HG02870 (cell line): ENCODE data around the gene AGFG2.
"Not testable (repeated sequence)": the region's sequence is repeated elsewhere in the genome, so short reads cannot be mapped to it uniquely, and the experiment has no call there.

Experiments
- ATAC-seq: cut with Tn5 transposase; IDR thresholded peaks from one replicate; pipeline ENCODE4 v1.9.1; 2021; ENCODE audit warnings: mild to moderate bottlenecking, moderate library complexity; ENCODE audit not compliant: unreplicated experiment

The AGFG2 gene

GRCh38 chr7:100520138-100520537 is 18.9 kb upstream of the AGFG2 start:
- no peak for ATAC-seq

GRCh38 chr7:100521076-100521475 is 17.9 kb upstream of the AGFG2 start:
- ATAC-seq = no peak

GRCh38 chr7:100521909-100522593 is 17.0 kb upstream of the AGFG2 start:
- ATAC-seq = not testable (repeated sequence)

- not testable (repeated sequence) for ATAC-seq
Observed at GRCh38 chr7:100523192-100523591, 15.8 kb upstream of the AGFG2 start.

- ATAC-seq = not testable (repeated sequence)
Observed at GRCh38 chr7:100528108-100528866, 10.7 kb upstream of the AGFG2 start.

GRCh38 chr7:100532165-100533022 is 6.6 kb upstream of the AGFG2 start:
- ATAC-seq = no peak

- ATAC-seq = not testable (repeated sequence)
Observed at GRCh38 chr7:100535982-100536381, 3.0 kb upstream of the AGFG2 start.

- ATAC-seq = not testable (repeated sequence)
Observed at GRCh38 chr7:100536695-100537094, 2.3 kb upstream of the AGFG2 start.

- no peak for ATAC-seq
Observed at GRCh38 chr7:100538348-100538653, 702 bp upstream of the AGFG2 start.

GRCh38 chr7:100539436-100540006 is 518 bp downstream of the AGFG2 start:
- no peak for ATAC-seq

- no peak for ATAC-seq
Observed at GRCh38 chr7:100540073-100540723, 1.2 kb downstream of the AGFG2 start.

- ATAC-seq = not testable (repeated sequence)
Observed at GRCh38 chr7:100541309-100541708, 2.3 kb downstream of the AGFG2 start.

GRCh38 chr7:100543586-100543985 is 4.6 kb downstream of the AGFG2 start:
- ATAC-seq = no peak

GRCh38 chr7:100544386-100544785 is 5.4 kb downstream of the AGFG2 start:
- no peak for ATAC-seq

GRCh38 chr7:100544967-100545359 is 6.0 kb downstream of the AGFG2 start:
- no peak for ATAC-seq

- ATAC-seq = peak; percentile 55
Observed at GRCh38 chr7:100545360-100546128, 6.5 kb downstream of the AGFG2 start.

GRCh38 chr7:100546129-100546925 is 7.3 kb downstream of the AGFG2 start:
- ATAC-seq = no peak

GRCh38 chr7:100546926-100547800 is 8.2 kb downstream of the AGFG2 start:
- no peak for ATAC-seq
